T-helper 22 cell (primary cell): ENCODE data around the gene CFB.
"Not testable (repeated sequence)": the region's sequence is repeated elsewhere in the genome, so short reads cannot be mapped to it uniquely, and the experiment has no call there.

ENCODE experiments used
- DNase-seq: peaks from one replicate; pipeline ENCODE4 v3.0.0-alpha.2; 2020; ENCODE audit warnings: low read depth

Gene CFB

GRCh38 chr6:31911826-31912585 is 33.9 kb upstream of the CFB start:
- DNase-seq: no peak

DNA sequence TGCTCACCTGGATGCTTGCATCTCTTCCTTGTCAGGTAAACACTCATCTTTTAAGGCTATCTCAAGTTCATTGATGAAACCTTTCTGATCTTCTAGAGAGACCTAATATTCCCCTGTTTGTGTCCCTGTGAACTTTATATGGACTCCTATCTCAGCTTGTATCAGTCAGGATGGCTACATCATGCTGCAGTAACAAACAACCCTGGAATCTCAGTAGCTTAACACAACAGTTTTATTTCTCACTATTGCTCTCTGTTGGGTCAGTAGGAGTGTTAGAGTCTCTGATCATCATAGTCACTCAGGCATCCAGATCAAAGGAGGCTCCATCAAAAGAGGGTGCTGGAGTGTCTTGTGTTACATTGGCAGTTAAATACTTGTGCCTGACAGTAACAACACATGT is 30.5 kb upstream of the CFB start:
- no peak for DNase-seq

DNA sequence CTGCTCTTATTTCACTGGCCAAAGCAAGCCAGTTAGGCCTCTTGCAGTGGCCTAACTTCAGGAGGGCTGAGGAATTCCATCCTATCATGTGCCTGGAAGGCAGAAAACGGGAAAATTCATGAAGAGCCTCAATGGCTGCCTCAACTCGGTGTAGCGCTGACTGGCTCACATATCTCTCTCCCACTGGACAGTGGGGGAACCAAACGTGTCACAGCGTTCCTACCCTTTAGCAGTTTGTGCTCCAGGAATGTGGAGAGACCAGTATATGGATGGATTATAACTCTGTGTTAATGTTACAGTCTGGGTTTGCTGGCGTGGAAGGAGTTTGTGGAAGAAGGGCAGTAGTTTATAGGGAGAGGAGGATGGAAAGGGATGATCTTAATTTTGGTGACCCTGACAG is 30.1 kb upstream of the CFB start:
- no peak for DNase-seq

GRCh38 chr6:31918069-31918720 is 27.7 kb upstream of the CFB start:
- DNase-seq: no peak

DNA sequence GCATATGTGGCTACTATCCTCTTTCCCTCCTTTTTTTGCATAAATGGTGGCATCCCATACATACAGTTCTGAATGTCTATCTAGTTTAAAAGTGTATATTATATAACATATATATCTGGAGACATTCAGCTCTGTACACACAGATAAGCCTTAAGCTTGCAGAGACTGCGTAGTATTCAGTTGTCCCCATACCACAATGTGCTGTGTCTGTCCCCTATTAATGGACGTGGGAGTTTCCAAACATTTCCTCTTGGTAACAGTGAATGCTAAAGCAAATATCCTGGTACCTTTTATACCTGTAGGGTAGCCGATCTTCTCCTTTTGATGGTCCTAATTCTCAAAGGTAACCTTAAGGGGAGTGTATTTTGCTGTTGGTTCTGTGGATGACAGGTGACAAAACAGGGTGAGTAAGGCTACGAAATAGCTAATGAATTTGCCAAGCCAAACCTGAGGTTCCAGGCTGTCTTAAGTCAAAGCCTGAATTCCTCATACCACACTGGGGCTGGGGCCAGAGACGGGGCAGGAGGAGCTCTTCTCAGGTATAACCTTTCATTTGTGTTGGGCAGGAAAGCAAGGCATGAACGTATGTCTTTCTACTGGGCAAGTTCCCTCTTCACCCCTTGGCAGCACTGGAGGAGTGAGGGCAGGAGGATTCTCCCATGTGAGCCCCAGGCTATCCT is 26.1 kb upstream of the CFB start:
- no peak for DNase-seq

DNA sequence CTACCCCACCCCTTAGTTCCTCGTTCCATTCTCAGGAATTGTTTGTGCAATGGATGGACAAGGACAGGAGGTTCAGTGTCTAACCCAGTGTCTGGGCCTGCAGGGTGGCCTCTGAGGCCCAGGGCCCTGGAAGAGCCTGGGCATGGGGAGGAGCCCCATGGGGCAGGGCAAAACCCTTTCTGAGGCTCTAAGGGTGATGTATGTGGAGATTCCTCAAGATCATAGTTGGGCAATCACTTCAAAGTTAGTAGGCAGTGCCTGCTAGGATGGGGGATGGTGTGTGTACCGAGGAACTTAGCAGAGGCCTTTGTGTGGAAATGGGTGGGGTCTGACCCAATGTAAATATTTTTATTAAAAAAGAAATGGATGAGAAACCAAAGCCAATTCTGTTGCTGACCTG is 25.1 kb upstream of the CFB start:
- DNase-seq: no peak

GRCh38 chr6:31922942-31923341 is 23.0 kb upstream of the CFB start:
- no peak for DNase-seq

GRCh38 chr6:31927242-31927862 is 18.5 kb upstream of the CFB start, which contains the start of gene C2:
Gene C2, plus strand, starts transcription at chr6:31927717. Its CDS starts 36 bp downstream, at chr6:31927753.
- no peak for DNase-seq

DNA sequence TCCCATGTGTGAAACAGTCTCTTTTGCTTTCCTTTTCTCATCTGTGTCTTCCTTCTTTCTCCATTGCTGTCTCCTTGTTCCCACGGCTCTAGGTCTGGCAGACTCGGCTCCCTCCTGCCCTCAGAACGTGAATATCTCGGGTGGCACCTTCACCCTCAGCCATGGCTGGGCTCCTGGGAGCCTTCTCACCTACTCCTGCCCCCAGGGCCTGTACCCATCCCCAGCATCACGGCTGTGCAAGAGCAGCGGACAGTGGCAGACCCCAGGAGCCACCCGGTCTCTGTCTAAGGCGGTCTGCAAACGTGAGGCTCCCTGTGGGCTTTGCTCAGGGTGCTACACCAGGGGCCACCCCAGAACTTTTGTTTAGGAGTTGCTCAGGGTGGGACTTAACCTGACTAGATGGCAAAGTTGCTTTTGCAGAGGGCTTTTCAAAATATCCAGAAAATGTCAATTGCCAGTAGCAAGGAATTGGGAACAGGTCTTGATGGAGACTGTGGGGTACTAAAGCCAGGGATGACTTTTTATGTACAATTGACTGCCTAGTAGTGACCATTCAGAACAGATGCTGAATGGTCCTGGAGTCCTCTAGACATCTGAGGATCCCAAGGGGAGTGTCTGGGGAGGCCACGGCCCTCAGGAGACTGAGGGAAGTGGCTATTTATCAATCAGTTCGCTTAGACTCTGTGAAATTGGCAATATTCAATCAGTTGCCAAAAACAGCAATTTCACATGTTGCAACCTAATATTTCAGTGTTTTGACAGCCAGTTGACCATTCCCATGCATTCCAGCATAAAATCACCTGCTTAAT is 17.8 kb upstream of the CFB start:
- no peak for DNase-seq

- DNase-seq: no peak
These were observed 17.3 kb upstream of the CFB start for GRCh38 chr6:31928672-31928939.

DNA sequence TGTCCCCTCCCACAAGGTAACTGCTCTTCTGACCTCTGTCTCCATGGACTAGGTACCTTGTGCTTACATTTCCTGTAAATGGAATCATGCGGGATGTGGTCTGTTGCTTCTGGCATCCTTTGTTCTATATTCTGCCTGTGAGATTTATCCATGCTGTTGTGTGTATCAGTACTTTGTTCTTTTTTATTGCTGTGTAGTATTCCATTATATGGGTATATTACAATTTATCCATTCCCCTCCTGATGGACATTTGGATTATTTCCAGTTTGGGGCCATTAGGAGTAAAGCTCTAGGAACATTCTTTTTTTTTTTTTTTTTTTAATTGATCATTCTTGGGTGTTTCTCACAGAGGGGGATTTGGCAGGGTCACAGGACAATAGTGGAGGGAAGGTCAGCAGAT is 14.9 kb upstream of the CFB start:
- no peak for DNase-seq

DNA sequence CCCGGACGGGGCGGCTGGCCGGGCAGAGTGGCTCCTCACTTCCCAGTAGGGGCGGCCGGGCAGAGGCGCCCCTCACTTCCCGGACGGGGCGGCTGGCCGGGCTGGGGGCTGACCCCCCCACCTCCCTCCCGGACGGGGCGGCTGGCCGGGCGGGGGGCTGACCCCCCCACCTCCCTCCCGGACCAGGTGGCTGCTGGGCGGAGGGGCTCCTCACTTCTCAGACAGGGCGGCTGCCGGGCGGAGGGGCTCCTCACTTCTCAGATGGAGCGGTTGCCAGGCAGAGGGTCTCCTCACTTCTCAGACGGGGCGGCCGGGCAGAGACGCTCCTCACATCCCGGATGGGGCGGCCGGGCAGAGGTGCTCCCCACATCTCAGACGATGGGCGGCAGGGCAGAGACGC is 13.8 kb upstream of the CFB start:
- DNase-seq: not testable (repeated sequence)

DNA sequence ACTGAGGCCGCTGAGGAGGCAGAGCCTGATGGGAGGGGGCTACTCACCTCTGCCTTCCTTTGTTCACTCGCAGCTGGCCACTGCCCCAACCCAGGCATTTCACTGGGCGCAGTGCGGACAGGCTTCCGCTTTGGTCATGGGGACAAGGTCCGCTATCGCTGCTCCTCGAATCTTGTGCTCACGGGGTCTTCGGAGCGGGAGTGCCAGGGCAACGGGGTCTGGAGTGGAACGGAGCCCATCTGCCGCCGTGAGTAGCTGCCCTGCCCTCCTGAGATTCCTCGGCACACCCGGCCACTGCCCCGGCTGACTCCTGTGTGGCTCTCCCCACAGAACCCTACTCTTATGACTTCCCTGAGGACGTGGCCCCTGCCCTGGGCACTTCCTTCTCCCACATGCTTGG is 12.4 kb upstream of the CFB start:
- no peak for DNase-seq

- no peak for DNase-seq
These were observed 10.9 kb upstream of the CFB start for GRCh38 chr6:31935021-31935420.

DNA sequence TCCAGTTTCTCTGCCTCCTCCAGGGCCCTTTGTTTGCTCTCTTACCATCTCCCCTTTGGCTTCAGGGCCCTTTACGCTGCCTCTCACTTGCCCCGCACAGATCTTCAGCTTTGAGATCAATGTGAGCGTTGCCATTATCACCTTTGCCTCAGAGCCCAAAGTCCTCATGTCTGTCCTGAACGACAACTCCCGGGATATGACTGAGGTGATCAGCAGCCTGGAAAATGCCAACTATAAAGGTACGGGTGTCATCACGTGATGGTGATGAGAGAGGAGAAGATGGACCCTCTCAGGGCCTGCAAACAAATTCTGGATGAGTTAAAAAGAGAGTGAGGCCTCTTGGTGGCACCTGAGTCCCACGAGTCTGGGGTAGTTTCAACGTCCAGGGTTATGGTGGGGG is 10.1 kb upstream of the CFB start:
- DNase-seq: no peak

- no peak for DNase-seq
These were observed 5.6 kb upstream of the CFB start for GRCh38 chr6:31940256-31940664.

- DNase-seq: no peak
These were observed 2.2 kb upstream of the CFB start for GRCh38 chr6:31943742-31944141.

DNA sequence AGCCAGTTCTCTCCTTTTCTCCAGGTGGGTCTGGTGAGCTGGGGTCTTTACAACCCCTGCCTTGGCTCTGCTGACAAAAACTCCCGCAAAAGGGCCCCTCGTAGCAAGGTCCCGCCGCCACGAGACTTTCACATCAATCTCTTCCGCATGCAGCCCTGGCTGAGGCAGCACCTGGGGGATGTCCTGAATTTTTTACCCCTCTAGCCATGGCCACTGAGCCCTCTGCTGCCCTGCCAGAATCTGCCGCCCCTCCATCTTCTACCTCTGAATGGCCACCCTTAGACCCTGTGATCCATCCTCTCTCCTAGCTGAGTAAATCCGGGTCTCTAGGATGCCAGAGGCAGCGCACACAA is 765 bp upstream of the CFB start:
- no peak for DNase-seq

- DNase-seq: no peak
These were observed 533 bp downstream of the CFB start for GRCh38 chr6:31946370-31946885.

DNA sequence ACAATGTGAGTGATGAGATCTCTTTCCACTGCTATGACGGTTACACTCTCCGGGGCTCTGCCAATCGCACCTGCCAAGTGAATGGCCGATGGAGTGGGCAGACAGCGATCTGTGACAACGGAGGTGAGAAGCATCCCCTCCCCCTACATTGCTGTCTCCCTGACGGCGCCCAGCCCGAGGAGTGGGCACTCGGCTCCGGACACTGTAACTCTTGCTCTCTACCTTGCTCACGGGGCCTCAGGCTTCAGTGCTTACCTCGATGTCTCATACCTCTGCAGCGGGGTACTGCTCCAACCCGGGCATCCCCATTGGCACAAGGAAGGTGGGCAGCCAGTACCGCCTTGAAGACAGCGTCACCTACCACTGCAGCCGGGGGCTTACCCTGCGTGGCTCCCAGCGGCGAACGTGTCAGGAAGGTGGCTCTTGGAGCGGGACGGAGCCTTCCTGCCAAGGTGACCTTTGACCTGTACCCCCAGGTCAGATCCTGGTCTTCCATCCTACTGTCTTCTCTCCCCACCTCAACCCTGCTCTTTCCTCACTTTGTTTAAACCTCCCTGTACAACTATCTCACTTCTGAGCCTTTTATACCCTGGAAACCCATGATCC is 1.3 kb downstream of the CFB start:
- DNase-seq: no peak

GRCh38 chr6:31947864-31948263 is 2.0 kb downstream of the CFB start:
- no peak for DNase-seq

DNA sequence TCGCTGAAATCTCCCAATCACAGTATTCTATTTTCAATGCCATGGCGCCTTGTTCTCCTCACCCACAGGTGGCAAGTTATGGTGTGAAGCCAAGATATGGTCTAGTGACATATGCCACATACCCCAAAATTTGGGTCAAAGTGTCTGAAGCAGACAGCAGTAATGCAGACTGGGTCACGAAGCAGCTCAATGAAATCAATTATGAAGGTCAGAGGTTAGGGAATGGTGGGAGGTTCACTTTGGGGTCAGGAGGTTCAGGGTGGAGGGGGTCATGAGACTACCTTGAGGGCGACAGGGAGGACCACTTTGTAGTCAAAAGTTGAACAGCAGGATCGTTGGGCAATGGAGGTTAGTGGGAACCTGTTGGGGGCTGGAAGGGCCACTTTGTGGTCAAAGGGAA is 2.4 kb downstream of the CFB start:
- DNase-seq: no peak
